Astrocyte of the hippocampus (primary cell): Measurements from ENCODE around the gene OXCT1.

Source experiments
- DNase-seq: peaks from one replicate; pipeline ENCODE4 v3.0.0; 2011; ENCODE audit warnings: low read depth, low spot score

Gene OXCT1

GRCh38 chr5:41869724-41870626 lies at the start of gene OXCT1:
Gene OXCT1 (minus strand): TSS chr5:41870425. CDS start chr5:41870358, 67 bp downstream.
- peak; percentile 91 for DNase-seq

- no peak for DNase-seq
Measured at GRCh38 chr5:41918105-41918504, 47.9 kb upstream of the OXCT1 start.

GRCh38 chr5:41908374-41909079 lies 38.3 kb upstream of the OXCT1 start:
- peak; percentile 62 for DNase-seq

- no peak for DNase-seq
Measured at GRCh38 chr5:41906151-41906550, 35.9 kb upstream of the OXCT1 start.

- peak; percentile 100 for DNase-seq
Measured at GRCh38 chr5:41903892-41904799, 33.9 kb upstream of the OXCT1 start, which contains the start of gene RIMOC1. Gene RIMOC1 (plus strand): TSS chr5:41904344. CDS start chr5:41904368, 24 bp downstream.

- no peak for DNase-seq
Measured at GRCh38 chr5:41903382-41903891, 33.2 kb upstream of the OXCT1 start.

- DNase-seq, result no peak
Measured at GRCh38 chr5:41896230-41896629, 26.0 kb upstream of the OXCT1 start.

GRCh38 chr5:41893074-41893851 lies 23.0 kb upstream of the OXCT1 start:
- DNase-seq, result no peak

- no peak for DNase-seq
Measured at GRCh38 chr5:41892031-41892430, 21.8 kb upstream of the OXCT1 start.

GRCh38 chr5:41891066-41891707 lies 21.0 kb upstream of the OXCT1 start:
- DNase-seq, result no peak

- no peak for DNase-seq
Measured at GRCh38 chr5:41885286-41885685, 15.1 kb upstream of the OXCT1 start.

- peak; percentile 2 for DNase-seq
Measured at GRCh38 chr5:41883936-41884335, 13.7 kb upstream of the OXCT1 start.

- DNase-seq, result no peak
Measured at GRCh38 chr5:41883243-41883642, 13.0 kb upstream of the OXCT1 start.

GRCh38 chr5:41882765-41883164 lies 12.5 kb upstream of the OXCT1 start:
- DNase-seq, result no peak

GRCh38 chr5:41878643-41879478 lies 8.6 kb upstream of the OXCT1 start:
- no peak for DNase-seq

GRCh38 chr5:41878173-41878572 lies 7.9 kb upstream of the OXCT1 start:
- DNase-seq, result no peak

GRCh38 chr5:41877408-41877807 lies 7.2 kb upstream of the OXCT1 start:
- DNase-seq, result no peak

- no peak for DNase-seq
Measured at GRCh38 chr5:41876678-41877077, 6.5 kb upstream of the OXCT1 start.

GRCh38 chr5:41875121-41875520 lies 4.9 kb upstream of the OXCT1 start:
- no peak for DNase-seq
